ENCODE results near the gene GALNT7.

GALNT7 gene

GRCh38 chr4:173346074-173346473, 177.5 kb downstream of the GALNT7 start:
- DNase-seq (ENCODE audit: low read depth): no peak

- DNase-seq (ENCODE audit: low read depth): no peak
These were observed 178.9 kb downstream of the GALNT7 start for GRCh38 chr4:173347467-173347866.

GRCh38 chr4:173357939-173358338, 189.3 kb downstream of the GALNT7 start:
- DNase-seq (ENCODE audit: low read depth): no peak

- DNase-seq (ENCODE audit: low read depth): no peak
These were observed 192.1 kb downstream of the GALNT7 start for GRCh38 chr4:173360587-173361221.

GRCh38 chr4:173362666-173363065, 194.1 kb downstream of the GALNT7 start:
- DNase-seq (ENCODE audit: low read depth): no peak

- DNase-seq (ENCODE audit: low read depth): no peak
These were observed 196.9 kb downstream of the GALNT7 start for GRCh38 chr4:173365359-173365996.

- DNase-seq (ENCODE audit: low read depth): no peak
These were observed 198.7 kb downstream of the GALNT7 start for GRCh38 chr4:173367285-173367684.

GRCh38 chr4:173367946-173368345, 199.3 kb downstream of the GALNT7 start:
- no peak for DNase-seq (ENCODE audit: low read depth)

- no peak for DNase-seq (ENCODE audit: low read depth)
These were observed 201.5 kb downstream of the GALNT7 start for GRCh38 chr4:173370130-173370476.

- peak; percentile 97 for DNase-seq (ENCODE audit: low read depth)
These were observed 202.1 kb downstream of the GALNT7 start, which contains the start of gene SAP30 for GRCh38 chr4:173370477-173371291. Gene SAP30, plus strand, starts transcription at chr4:173370954. Its CDS starts 229 bp downstream, at chr4:173371183.

GRCh38 chr4:173371292-173372192, 202.9 kb downstream of the GALNT7 start:
- DNase-seq (ENCODE audit: low read depth): peak; percentile 56
